DOHH2 (cell line): ENCODE measurements around the gene NR3C2.

Source experiments
- H3F3A ChIP-seq: fragments of 200-600 bp; sonication (generic), shearing (Covaris generic); 2 replicates; pipeline ENCODE4 v1.6.0; 2016; ENCODE audit warnings: antibody characterized with exemption, mild to moderate bottlenecking; ENCODE audit not compliant: control insufficient read depth, insufficient read depth
- H3K27ac ChIP-seq: fragments of 200-600 bp; sonication (generic); 2 replicates; pipeline ENCODE4 v1.5.1; 2014; ENCODE audit warnings: low read depth, mild to moderate bottlenecking, low read length, moderate library complexity
- H3K27me3 ChIP-seq: fragments of 200-600 bp; sonication (generic); 2 replicates; pipeline ENCODE4 v1.6.1; 2014; ENCODE audit warnings: mild to moderate bottlenecking, low read length, mixed read lengths; ENCODE audit not compliant: control insufficient read depth
- H3K36me3 ChIP-seq: fragments of 200-600 bp; sonication (generic); 2 replicates; pipeline ENCODE4 v1.6.1; 2014; ENCODE audit warnings: mild to moderate bottlenecking, low read length, moderate library complexity, mixed read lengths; ENCODE audit not compliant: control insufficient read depth
- H3K4me1 ChIP-seq: fragments of 200-600 bp; sonication (generic); 2 replicates; pipeline ENCODE4 v1.6.1; 2014; ENCODE audit warnings: mild to moderate bottlenecking, low read length, mixed read lengths; ENCODE audit not compliant: control insufficient read depth
- H3K4me2 ChIP-seq: fragments of 200-600 bp; sonication (generic); 2 replicates; pipeline ENCODE4 v1.6.0; 2014; ENCODE audit warnings: mild to moderate bottlenecking, low read length, moderate library complexity
- H3K4me3 ChIP-seq: fragments of 200-600 bp; sonication (generic); 2 replicates; pipeline ENCODE4 v1.5.1; 2014; ENCODE audit warnings: mild to moderate bottlenecking, low read length, mixed read lengths
- H3K79me2 ChIP-seq: fragments of 200-600 bp; sonication (generic); 2 replicates; pipeline ENCODE4 v1.6.1; 2014; ENCODE audit warnings: mild to moderate bottlenecking, low read length, mixed read lengths; ENCODE audit not compliant: control insufficient read depth
- H3K9me2 ChIP-seq: fragments of 200-600 bp; sonication (generic); replicated peaks from 2 replicates; pipeline ENCODE4 v1.6.1; 2014; ENCODE audit warnings: mild to moderate bottlenecking, low read length, mixed read lengths; ENCODE audit not compliant: control insufficient read depth
- H3K9me3 ChIP-seq: fragments of 200-600 bp; sonication (generic); 2 replicates; pipeline ENCODE4 v1.6.1; 2014; ENCODE audit warnings: antibody characterized with exemption, low read length, mixed read lengths; ENCODE audit not compliant: control insufficient read depth, insufficient read depth
- H4K20me1 ChIP-seq: fragments of 200-600 bp; sonication (generic); 2 replicates; pipeline ENCODE4 v1.6.0; 2014; ENCODE audit warnings: low read depth, mild to moderate bottlenecking, antibody characterized with exemption, low read length, moderate library complexity; ENCODE audit not compliant: control insufficient read depth, insufficient read depth
- EZH2phosphoT487 ChIP-seq: fragments of 200-600 bp; sonication (generic); IDR thresholded peaks from 2 replicates; pipeline ENCODE4 v1.6.1; 2017; ENCODE audit warnings: borderline replicate concordance, mild to moderate bottlenecking, antibody characterized with exemption, low read length, moderate library complexity, mixed read lengths
- TF ChIP-seq, protein P1 (sequence below): fragments of 200-600 bp; sonication (generic); IDR thresholded peaks from one replicate; pipeline ENCODE4 v1.5.1; 2014; ENCODE audit warnings: antibody characterized with exemption, mild to moderate bottlenecking, low read depth, low read length; ENCODE audit not compliant: poor library complexity, severe bottlenecking

NR3C2 gene

DNA sequence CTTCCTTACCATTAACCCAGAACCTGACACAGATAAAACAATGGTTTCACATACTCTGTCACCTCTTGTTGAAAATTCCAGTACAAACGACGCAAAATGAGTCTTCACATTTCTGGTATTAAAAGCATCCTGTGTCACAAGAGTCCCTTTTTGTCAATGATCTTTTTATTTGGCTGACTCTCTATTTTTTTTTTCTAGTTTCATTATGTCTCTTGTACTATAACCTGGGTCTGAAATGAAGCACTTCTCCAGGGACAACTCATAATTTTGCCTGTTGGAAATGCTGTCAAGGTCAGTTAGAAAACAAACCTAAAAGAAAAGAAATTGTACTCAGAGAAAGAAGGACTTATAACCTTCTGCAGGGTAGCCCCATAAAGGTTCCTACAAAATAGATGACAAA is 93.1 kb downstream of the NR3C2 start:
- Histone ChIP-seq H3K27me3 (no peaks in the 10 kb centered on the region), H3F3A (no peaks in the 10 kb centered on the region), H3K9me2 (no peaks in the 10 kb centered on the region), H3K36me3 (no peaks in the 10 kb centered on the region), H3K9me3 (no peaks in the 10 kb centered on the region), H3K4me1 (no peaks in the 10 kb centered on the region), H3K4me3 (no peak overlapping the region), H3K4me2 (no peak overlapping the region), H3K27ac (no peak overlapping the region), H4K20me1 (no peaks in the 10 kb centered on the region), H3K79me2 (no peaks in the 10 kb centered on the region)
- no peak for TF ChIP-seq EZH2phosphoT487
- TF ChIP-seq, protein P1, sequence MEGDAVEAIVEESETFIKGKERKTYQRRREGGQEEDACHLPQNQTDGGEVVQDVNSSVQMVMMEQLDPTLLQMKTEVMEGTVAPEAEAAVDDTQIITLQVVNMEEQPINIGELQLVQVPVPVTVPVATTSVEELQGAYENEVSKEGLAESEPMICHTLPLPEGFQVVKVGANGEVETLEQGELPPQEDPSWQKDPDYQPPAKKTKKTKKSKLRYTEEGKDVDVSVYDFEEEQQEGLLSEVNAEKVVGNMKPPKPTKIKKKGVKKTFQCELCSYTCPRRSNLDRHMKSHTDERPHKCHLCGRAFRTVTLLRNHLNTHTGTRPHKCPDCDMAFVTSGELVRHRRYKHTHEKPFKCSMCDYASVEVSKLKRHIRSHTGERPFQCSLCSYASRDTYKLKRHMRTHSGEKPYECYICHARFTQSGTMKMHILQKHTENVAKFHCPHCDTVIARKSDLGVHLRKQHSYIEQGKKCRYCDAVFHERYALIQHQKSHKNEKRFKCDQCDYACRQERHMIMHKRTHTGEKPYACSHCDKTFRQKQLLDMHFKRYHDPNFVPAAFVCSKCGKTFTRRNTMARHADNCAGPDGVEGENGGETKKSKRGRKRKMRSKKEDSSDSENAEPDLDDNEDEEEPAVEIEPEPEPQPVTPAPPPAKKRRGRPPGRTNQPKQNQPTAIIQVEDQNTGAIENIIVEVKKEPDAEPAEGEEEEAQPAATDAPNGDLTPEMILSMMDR, result no peak

DNA sequence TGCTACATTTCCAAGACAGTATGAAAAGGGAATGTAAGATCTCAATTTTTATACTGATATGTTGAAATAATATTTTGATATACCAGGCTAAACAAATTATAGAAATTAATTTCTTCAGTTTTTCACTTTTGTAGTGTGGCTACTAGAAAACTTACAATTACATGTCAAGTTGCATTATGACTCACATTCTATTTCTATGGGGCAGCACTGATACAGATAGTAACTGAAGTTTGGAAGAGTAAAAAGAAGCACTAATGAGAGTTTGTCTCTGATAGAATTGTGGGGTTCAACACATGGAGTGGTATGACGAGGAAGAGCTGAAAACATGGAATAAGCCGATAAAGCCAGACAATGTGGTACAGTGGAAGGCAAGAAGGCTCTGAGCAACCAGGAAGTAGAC is 95.6 kb downstream of the NR3C2 start:
- H3K4me1 ChIP-seq, result no peaks in the 10 kb centered on the region
- no peak overlapping the region for H3K27ac ChIP-seq
- no peaks in the 10 kb centered on the region for H3K9me3 ChIP-seq
- TF ChIP-seq, protein P1, result no peak
- TF ChIP-seq EZH2phosphoT487, result no peak
- no peaks in the 10 kb centered on the region for H3K27me3 ChIP-seq
- H3K36me3 ChIP-seq, result no peaks in the 10 kb centered on the region
- no peaks in the 10 kb centered on the region for H3K79me2 ChIP-seq
- H3K4me2 ChIP-seq, result no peak overlapping the region
- no peaks in the 10 kb centered on the region for H3F3A ChIP-seq
- H3K9me2 ChIP-seq, result no peaks in the 10 kb centered on the region
- H3K4me3 ChIP-seq, result no peak overlapping the region
- no peaks in the 10 kb centered on the region for H4K20me1 ChIP-seq

GRCh38 chr4:148345509-148345908 is 96.7 kb downstream of the NR3C2 start:
- Histone ChIP-seq H3K4me3 (no peak overlapping the region), H4K20me1 (no peaks in the 10 kb centered on the region), H3K79me2 (no peaks in the 10 kb centered on the region), H3K27ac (no peak overlapping the region), H3K9me3 (no peaks in the 10 kb centered on the region), H3K27me3 (no peaks in the 10 kb centered on the region), H3K36me3 (no peaks in the 10 kb centered on the region), H3K9me2 (no peaks in the 10 kb centered on the region), H3K4me2 (no peak overlapping the region), H3K4me1 (no peaks in the 10 kb centered on the region), H3F3A (no peaks in the 10 kb centered on the region)
- TF ChIP-seq, protein P1, result no peak
- no peak for TF ChIP-seq EZH2phosphoT487

DNA sequence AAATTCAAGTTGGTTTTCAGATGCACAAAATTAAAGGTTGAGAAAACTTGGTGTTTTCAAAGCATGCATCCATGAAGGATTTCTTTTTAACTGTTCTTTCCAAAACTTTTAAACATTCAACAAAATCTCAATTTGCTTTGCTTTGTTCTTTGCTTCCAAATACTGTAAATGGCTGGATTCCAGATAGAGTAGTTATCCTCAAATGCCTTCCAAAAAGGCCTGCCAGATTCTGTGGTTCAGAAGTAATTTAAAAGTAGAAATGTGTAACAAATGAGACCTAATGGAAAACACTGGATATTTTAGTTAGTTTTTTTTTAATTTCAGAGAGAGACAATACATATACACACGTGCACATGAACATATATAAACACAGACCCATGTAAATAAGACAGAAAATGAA is 97.3 kb downstream of the NR3C2 start:
- no peak for TF ChIP-seq EZH2phosphoT487
- TF ChIP-seq, protein P1, result no peak
- Histone ChIP-seq H3K4me1 (no peaks in the 10 kb centered on the region), H3F3A (no peaks in the 10 kb centered on the region), H3K9me2 (no peaks in the 10 kb centered on the region), H3K27ac (no peak overlapping the region), H3K4me2 (no peak overlapping the region), H4K20me1 (no peaks in the 10 kb centered on the region), H3K36me3 (no peaks in the 10 kb centered on the region), H3K9me3 (no peaks in the 10 kb centered on the region), H3K27me3 (no peaks in the 10 kb centered on the region), H3K4me3 (no peak overlapping the region), H3K79me2 (no peaks in the 10 kb centered on the region)
